Keratinocyte (primary cell): ENCODE data around the gene SOCS1. TPM values are rescaled to one million over a fixed set of nuclear protein-coding genes. Genes with fewer than 3 reads are reported as not detected.

Source experiments
- DNase-seq: peaks from one replicate; pipeline ENCODE4 v3.0.0-alpha.2; 2011; ENCODE audit warnings: low read depth, missing footprints, low spot score
- FAIRE-seq: peaks from 2 replicates; lab custom pipeline; 2011; peaks lifted over from hg19 to GRCh38; lab: Jason Lieb, UNC
- H2AFZ ChIP-seq: 2 replicates; pipeline ENCODE4 v1.6.0; 2012; ENCODE audit warnings: low read length, control low read depth, inconsistent platforms; ENCODE audit not compliant: control insufficient read depth
- H3K27ac ChIP-seq: 2 replicates; pipeline ENCODE4 v1.5.1; 2011; ENCODE audit warnings: low read length; ENCODE audit not compliant: control insufficient read depth, insufficient read depth
- H3K27me3 ChIP-seq: 3 replicates; pipeline ENCODE4 v1.6.0; 2011; ENCODE audit warnings: low read length; ENCODE audit not compliant: control insufficient read depth, insufficient read depth; ENCODE audit errors: extremely low read depth
- H3K36me3 ChIP-seq, 2 experiments: 2 replicates in 1 of 2; 3 replicates in 1 of 2; pipeline ENCODE4 v1.5.1; 2011; ENCODE audit warnings: low read length in 2 of 2, mild to moderate bottlenecking in 1 of 2; ENCODE audit not compliant: control insufficient read depth in 2 of 2, insufficient read depth in 2 of 2; ENCODE audit errors: extremely low read depth in 1 of 2
- H3K4me1 ChIP-seq: 3 replicates; pipeline ENCODE4 v1.5.1; 2011; ENCODE audit warnings: low read length; ENCODE audit not compliant: control insufficient read depth, insufficient read depth; ENCODE audit errors: extremely low read depth
- H3K4me2 ChIP-seq: 3 replicates; pipeline ENCODE4 v1.6.0; 2011; ENCODE audit warnings: low read depth, low read length; ENCODE audit not compliant: control insufficient read depth, insufficient read depth; ENCODE audit errors: extremely low read depth
- H3K4me3 ChIP-seq, 3 experiments: fragments of 200-600 bp in 1 of 3; sonication (generic) in 1 of 3; 2 replicates in 2 of 3; 3 replicates in 1 of 3; pipeline ENCODE4 v1.5.1; 2011 to 2016; ENCODE audit warnings: low read length in 3 of 3, mild to moderate bottlenecking in 3 of 3, control low read depth in 2 of 3, inconsistent platforms in 1 of 3, low read depth in 1 of 3, mixed read lengths in 1 of 3, mixed run types in 1 of 3, moderate library complexity in 1 of 3; ENCODE audit not compliant: control insufficient read depth in 2 of 3, insufficient read depth in 2 of 3; ENCODE audit errors: extremely low read depth in 1 of 3
- H3K79me2 ChIP-seq: 2 replicates; pipeline ENCODE4 v1.6.0; 2012; ENCODE audit warnings: low read length; ENCODE audit not compliant: control insufficient read depth, insufficient read depth
- H3K9ac ChIP-seq: 3 replicates; pipeline ENCODE4 v1.6.0; 2011; ENCODE audit warnings: low read length; ENCODE audit not compliant: control insufficient read depth, insufficient read depth; ENCODE audit errors: extremely low read depth
- H3K9me1 ChIP-seq: 3 replicates; pipeline ENCODE4 v1.6.0; 2011; ENCODE audit warnings: low read length; ENCODE audit not compliant: control insufficient read depth, insufficient read depth; ENCODE audit errors: extremely low read depth
- H3K9me3 ChIP-seq: 2 replicates; pipeline ENCODE4 v1.5.1; 2012; ENCODE audit warnings: low read depth, low read length; ENCODE audit not compliant: control insufficient read depth
- H4K20me1 ChIP-seq: 3 replicates; pipeline ENCODE4 v1.6.0; 2011; ENCODE audit warnings: low read length; ENCODE audit not compliant: control insufficient read depth, insufficient read depth; ENCODE audit errors: extremely low read depth
- CTCF ChIP-seq, 3 experiments: IDR thresholded peaks in 1 of 3; conservative IDR thresholded peaks in 1 of 3; optimal IDR thresholded peaks in 1 of 3; 2 replicates in 2 of 3; 3 replicates in 1 of 3; pipeline versions ENCODE3 to v1.5.1; 2011; ENCODE audit warnings: low read length in 3 of 3, mild to moderate bottlenecking in 3 of 3, moderate library complexity in 2 of 3, control low read depth in 1 of 3, inconsistent platforms in 1 of 3; ENCODE audit not compliant: insufficient read depth in 2 of 3; ENCODE audit errors: extremely low read depth in 1 of 3
- EZH2 ChIP-seq: IDR thresholded peaks from one replicate; pipeline ENCODE4 v1.6.1; 2012; ENCODE audit warnings: inconsistent platforms, mild to moderate bottlenecking, low read length, moderate library complexity
- dilution Hi-C: fragments of 300-500 bp; cut with MboI; formaldehyde crosslinking; loops from one replicate; pipeline ENCODE4 v1.7.0; 2020; ENCODE audit warnings: low sequenced_read_pairs; ENCODE audit not compliant: extremely low pct_ligation_motif_present
- polyA plus RNA-seq, 5 experiments: library from polyadenylated mRNA; depleted of rRNA in 3 of 5; stranded (reverse) in 3 of 5; stranded (forward) in 1 of 5; unstranded in 1 of 5; fragments of >200 nt; gene quantifications; 1 replicate in 1 of 5; 2 replicates in 3 of 5; 3 replicates in 1 of 5; pipeline versions ENCODE4 v1.2.1 to v1.2.3, GENCODE V29; 2011 to 2012; ENCODE audit warnings: missing spikeins in 2 of 5, low read depth in 1 of 5, low replicate concordance in 1 of 5

Gene SOCS1
- polyA plus RNA-seq, 1 donor (not counting 4 experiments of a cell fraction or from before 2014, with no cell fraction given): 0.98 TPM

GRCh38 chr16:11252482-11252931, 3.5 kb downstream of the SOCS1 start:
- no peak overlapping the region for H3K4me2 ChIP-seq

GRCh38 chr16:11251525-11252481, 4.2 kb downstream of the SOCS1 start:
- H4K20me1 ChIP-seq: no peaks in the 10 kb centered on the region
- H3K4me2 ChIP-seq: no peak overlapping the region
- H3K27me3 ChIP-seq: no peaks in the 10 kb centered on the region
- no peak overlapping the region for H3K27ac ChIP-seq
- peaks cover 16% of the 10 kb centered on the region for H3K4me1 ChIP-seq
- H3K36me3 ChIP-seq: no peaks in the 10 kb centered on the region
- dilution Hi-C loops: no loop called here
- no peak overlapping the region for H2AFZ ChIP-seq
- no peaks in the 10 kb centered on the region for H3K9me1 ChIP-seq
- H3K4me3 ChIP-seq: no peak overlapping the region
- DNase-seq (no peak), FAIRE-seq (no peak)
- H3K79me2 ChIP-seq: peaks cover 19% of the 10 kb centered on the region
- TF ChIP-seq CTCF (optimal IDR thresholded peaks at IDR 0.05 in 1 of 3, IDR thresholded peaks at IDR 0.05 in 1 of 3, conservative IDR thresholded peaks at IDR 0.05 in 1 of 3; ENCODE audit: extremely low read depth in 1 of 3, insufficient read depth in 2 of 3, low read length in 3 of 3) (no peak), EZH2 (no peak)
- no peaks in the 10 kb centered on the region for H3K9me3 ChIP-seq
- H3K9ac ChIP-seq: no peak overlapping the region

More at GRCh38 chr16:11252482-11252931, 3.5 kb downstream of the SOCS1 start:
- DNase-seq (no peak), FAIRE-seq (no peak)
- peaks cover 19% of the 10 kb centered on the region for H3K79me2 ChIP-seq
- H3K9ac ChIP-seq: no peak overlapping the region
- no peaks in the 10 kb centered on the region for H3K9me1 ChIP-seq
- no peaks in the 10 kb centered on the region for H3K36me3 ChIP-seq
- H2AFZ ChIP-seq: no peak overlapping the region
- no peaks in the 10 kb centered on the region for H3K9me3 ChIP-seq
- TF ChIP-seq CTCF (optimal IDR thresholded peaks at IDR 0.05 in 1 of 3, IDR thresholded peaks at IDR 0.05 in 1 of 3, conservative IDR thresholded peaks at IDR 0.05 in 1 of 3; ENCODE audit: extremely low read depth in 1 of 3, insufficient read depth in 2 of 3, low read length in 3 of 3) (no peak), EZH2 (no peak)
- H4K20me1 ChIP-seq: no peaks in the 10 kb centered on the region
- H3K27me3 ChIP-seq: no peaks in the 10 kb centered on the region
- dilution Hi-C loops: no loop called here
- no peak overlapping the region for H3K4me3 ChIP-seq
- no peak overlapping the region for H3K27ac ChIP-seq
- H3K4me1 ChIP-seq: peaks cover 20% of the 10 kb centered on the region
